ENCODE measurements around the gene LMCD1.

Gene LMCD1

GRCh38 chr3:8485141-8485870, 16.3 kb upstream of the LMCD1 start:
- DNase-seq: no peak

GRCh38 chr3:8485943-8486342, 15.7 kb upstream of the LMCD1 start:
- DNase-seq: no peak

GRCh38 chr3:8486434-8486833, 15.2 kb upstream of the LMCD1 start:
- DNase-seq: no peak

- no peak for DNase-seq
These were observed 14.7 kb upstream of the LMCD1 start for GRCh38 chr3:8486936-8487335.

- DNase-seq: no peak
These were observed 13.2 kb upstream of the LMCD1 start for GRCh38 chr3:8488411-8488810.

GRCh38 chr3:8488877-8489276, 12.7 kb upstream of the LMCD1 start:
- no peak for DNase-seq

GRCh38 chr3:8489278-8489792, 12.3 kb upstream of the LMCD1 start:
- DNase-seq: no peak

- DNase-seq: no peak
These were observed 11.5 kb upstream of the LMCD1 start for GRCh38 chr3:8490079-8490552.

GRCh38 chr3:8491271-8492144, 10.1 kb upstream of the LMCD1 start:
- DNase-seq: no peak

- no peak for DNase-seq
These were observed 8.7 kb upstream of the LMCD1 start for GRCh38 chr3:8492744-8493511.

GRCh38 chr3:8493744-8494143, 7.9 kb upstream of the LMCD1 start:
- DNase-seq: no peak

- DNase-seq: no peak
These were observed 7.3 kb upstream of the LMCD1 start for GRCh38 chr3:8494327-8494726.

GRCh38 chr3:8497582-8497981, 4.0 kb upstream of the LMCD1 start:
- DNase-seq: no peak

- DNase-seq: no peak
These were observed 2.4 kb upstream of the LMCD1 start for GRCh38 chr3:8499181-8499611.

- no peak for DNase-seq
These were observed 1.2 kb upstream of the LMCD1 start for GRCh38 chr3:8500319-8500988.

GRCh38 chr3:8500989-8501370, 643 bp upstream of the LMCD1 start:
- DNase-seq: no peak

- no peak for DNase-seq
These were observed 1.8 kb downstream of the LMCD1 start for GRCh38 chr3:8503461-8503860.

GRCh38 chr3:8503871-8504610, 2.4 kb downstream of the LMCD1 start:
- no peak for DNase-seq

- no peak for DNase-seq
These were observed 3.0 kb downstream of the LMCD1 start for GRCh38 chr3:8504611-8504973.

GRCh38 chr3:8505621-8506020, 4.0 kb downstream of the LMCD1 start:
- no peak for DNase-seq

GRCh38 chr3:8506571-8507061, 5.0 kb downstream of the LMCD1 start:
- DNase-seq: no peak

GRCh38 chr3:8507496-8507895, 5.9 kb downstream of the LMCD1 start:
- DNase-seq: no peak

Data from central memory CD4-positive, alpha-beta T cell (primary cell).